HG03342 (cell line): Measurements from ENCODE around the gene DNAJC21.
"Not testable (repeated sequence)": the region's sequence is repeated elsewhere in the genome, so short reads cannot be mapped to it uniquely, and the experiment has no call there.

ENCODE experiments used
- ATAC-seq: cut with Tn5 transposase; IDR thresholded peaks from one replicate; pipeline ENCODE4 v1.9.1; 2021; ENCODE audit warnings: mild to moderate bottlenecking, moderate library complexity; ENCODE audit not compliant: unreplicated experiment

DNAJC21 gene

GRCh38 chr5:34923256-34923655 lies 6.1 kb upstream of the DNAJC21 start:
- not testable (repeated sequence) for ATAC-seq

DNA sequence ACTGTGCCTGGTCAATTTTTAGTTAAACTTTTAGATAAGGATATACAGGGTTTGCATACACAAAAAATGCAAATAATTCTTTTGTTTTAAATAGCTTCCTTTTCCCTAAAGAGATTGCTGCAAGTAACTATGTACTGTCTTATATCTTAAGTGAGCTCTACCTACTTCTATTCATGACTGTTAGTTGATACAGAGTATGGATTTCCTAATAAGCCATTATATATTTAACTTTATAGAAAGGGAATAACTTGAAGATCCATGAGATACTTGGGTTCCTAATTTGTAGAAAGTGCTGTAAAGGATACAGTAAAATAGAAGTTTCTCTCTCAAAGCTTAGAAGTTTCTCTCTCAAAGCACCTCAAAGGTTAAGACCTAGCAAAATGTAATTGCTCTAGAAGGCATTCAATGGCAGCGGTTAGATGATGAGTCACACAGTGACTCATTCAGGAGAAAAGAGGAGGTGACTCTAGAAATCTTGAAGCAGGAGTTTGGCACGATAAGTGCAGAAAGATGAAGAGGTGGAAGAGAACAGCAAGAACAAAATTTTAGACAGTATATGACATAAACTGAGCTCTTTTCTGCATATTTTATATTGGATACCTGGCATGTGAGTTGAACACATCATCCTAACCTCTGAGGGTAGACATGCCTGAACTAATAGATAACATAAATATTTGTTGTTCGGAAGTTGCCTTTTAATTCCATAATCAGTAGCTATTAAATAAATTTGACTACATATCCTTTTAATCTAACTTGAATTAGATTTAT lies 5.5 kb upstream of the DNAJC21 start:
- ATAC-seq = peak; percentile 68

DNA sequence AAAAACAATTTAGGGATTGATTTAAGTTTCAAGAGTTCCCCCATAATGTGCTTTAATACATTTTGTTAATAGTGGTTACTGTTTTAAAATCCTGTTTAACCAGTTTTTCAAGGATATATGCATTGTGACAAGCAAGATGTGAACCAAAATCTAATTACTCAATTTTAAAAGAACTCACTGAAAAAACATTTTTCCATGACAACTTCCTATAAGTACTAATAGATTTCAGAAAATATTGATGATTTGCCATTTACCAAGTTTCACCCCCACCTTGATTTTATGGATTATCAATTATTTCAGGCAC lies 4.9 kb upstream of the DNAJC21 start:
- ATAC-seq = no peak

DNA sequence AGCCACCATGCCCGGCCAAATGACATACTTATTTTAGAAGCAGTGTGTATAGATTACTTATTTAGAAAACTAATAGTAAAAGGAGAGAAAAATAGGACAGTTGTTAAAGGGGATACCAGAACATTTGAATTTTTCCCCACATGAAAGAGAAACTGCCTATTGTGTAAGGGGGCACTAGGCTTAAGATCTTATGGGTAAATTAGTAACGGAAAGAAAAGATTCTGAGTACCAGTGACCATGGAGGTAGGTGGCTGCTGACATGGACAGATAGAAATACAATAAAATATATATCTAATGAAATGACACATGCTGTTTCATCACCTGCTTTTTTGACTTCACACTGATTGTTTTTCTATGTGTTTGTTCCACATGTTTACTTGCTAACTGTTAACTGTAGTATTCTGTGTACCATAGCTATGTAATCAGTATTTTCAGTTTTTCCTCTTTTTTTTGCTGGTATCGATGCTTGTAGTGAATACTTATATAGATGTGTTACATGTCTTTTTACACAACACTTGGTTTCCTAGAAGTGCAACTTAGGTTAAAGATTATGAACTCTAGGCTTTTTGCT lies 3.0 kb upstream of the DNAJC21 start:
- ATAC-seq = no peak

DNA sequence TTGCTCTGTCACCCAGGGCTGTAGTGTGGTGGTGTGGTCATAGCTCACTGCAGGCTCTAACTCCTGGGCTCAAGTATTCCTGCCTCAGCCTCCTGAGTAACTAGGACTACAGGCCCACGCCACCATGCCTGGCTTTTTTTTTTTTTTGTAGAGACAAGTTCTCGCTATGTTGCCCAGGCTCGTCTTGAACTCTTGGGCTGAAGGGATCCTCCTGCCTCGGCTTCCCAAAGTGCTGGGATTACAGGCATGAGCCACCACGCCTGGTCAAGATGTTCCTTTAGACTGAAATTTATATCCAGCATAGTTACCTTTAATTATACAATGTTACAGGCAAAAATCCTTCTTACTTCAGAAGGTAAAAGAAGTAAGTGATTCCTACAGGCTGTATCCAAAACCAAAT lies 1.6 kb upstream of the DNAJC21 start:
- ATAC-seq = no peak

DNA sequence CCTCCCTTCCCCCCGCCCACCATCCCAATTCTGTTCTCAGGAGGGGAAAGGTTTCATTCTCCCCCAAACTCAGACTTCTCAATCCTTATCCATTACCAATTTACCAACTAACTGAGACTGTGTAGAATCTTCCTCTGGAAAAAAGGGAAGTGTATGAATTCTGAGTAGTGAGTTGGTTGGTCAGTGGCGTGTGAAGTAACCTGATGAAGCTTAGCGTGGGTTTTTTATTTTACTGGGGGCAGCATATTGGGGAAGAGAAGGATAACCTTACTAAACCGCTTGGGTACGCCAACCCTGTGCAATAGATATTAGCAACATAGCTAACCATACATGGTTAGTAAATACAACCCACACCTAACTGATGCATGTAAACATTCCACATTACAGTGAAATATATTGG lies 1.1 kb upstream of the DNAJC21 start:
- ATAC-seq = no peak

- ATAC-seq = peak; percentile 71
Observed at GRCh38 chr5:34929720-34930461, 532 bp downstream of the DNAJC21 start.

DNA sequence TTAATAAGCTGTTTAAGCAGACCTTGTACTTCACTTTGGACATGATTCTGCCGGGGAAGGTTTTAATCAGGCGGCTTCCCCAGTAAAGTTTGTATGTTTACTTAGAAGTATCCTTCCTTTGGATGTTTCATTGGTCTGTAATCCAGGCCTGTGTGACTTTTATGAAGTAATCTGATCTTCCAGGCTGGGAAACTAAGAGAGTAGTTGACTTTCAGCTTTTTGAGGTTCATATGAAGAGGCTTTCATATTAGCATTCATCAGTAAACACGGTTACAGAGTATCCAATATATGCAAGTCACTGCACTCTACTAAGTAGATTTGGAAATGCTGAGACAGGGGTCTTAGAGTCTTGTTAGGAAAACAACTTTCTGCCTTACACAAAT lies 1.1 kb downstream of the DNAJC21 start:
- no peak for ATAC-seq

- no peak for ATAC-seq
Observed at GRCh38 chr5:34930870-34931269, 1.5 kb downstream of the DNAJC21 start.

GRCh38 chr5:34932947-34933346 lies 3.6 kb downstream of the DNAJC21 start:
- ATAC-seq = no peak

- no peak for ATAC-seq
Observed at GRCh38 chr5:34941936-34942335, 12.6 kb downstream of the DNAJC21 start.

GRCh38 chr5:34944044-34944443 lies 14.7 kb downstream of the DNAJC21 start:
- no peak for ATAC-seq

DNA sequence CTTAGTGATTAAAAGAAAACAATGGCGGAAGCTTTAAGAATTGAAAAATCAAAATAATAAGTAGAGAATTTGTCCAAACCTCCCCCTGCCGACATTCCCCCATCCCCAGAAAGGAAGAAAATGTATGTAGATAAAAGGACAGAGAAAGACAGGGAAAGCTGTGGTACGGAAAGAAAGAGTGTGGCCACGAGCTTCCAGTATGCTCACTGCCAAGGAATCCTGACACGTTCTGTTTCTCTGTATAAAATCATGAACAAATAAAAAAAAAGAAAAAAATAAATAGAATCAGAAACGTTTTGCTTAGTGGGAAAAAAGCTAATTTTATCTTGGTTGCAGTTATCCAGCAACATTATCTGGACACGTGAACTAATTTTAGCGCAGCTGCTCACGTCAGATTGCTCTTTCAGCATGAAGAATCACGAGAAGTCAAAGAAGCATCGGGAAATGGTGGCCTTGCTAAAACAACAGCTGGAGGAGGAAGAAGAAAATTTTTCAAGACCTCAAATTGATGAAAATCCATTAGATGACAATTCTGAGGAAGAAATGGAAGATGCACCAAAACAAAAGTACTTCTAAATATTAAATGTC lies 15.2 kb downstream of the DNAJC21 start:
- ATAC-seq = no peak

- ATAC-seq = no peak
Observed at GRCh38 chr5:34957321-34957720, 28.0 kb downstream of the DNAJC21 start.

DNA sequence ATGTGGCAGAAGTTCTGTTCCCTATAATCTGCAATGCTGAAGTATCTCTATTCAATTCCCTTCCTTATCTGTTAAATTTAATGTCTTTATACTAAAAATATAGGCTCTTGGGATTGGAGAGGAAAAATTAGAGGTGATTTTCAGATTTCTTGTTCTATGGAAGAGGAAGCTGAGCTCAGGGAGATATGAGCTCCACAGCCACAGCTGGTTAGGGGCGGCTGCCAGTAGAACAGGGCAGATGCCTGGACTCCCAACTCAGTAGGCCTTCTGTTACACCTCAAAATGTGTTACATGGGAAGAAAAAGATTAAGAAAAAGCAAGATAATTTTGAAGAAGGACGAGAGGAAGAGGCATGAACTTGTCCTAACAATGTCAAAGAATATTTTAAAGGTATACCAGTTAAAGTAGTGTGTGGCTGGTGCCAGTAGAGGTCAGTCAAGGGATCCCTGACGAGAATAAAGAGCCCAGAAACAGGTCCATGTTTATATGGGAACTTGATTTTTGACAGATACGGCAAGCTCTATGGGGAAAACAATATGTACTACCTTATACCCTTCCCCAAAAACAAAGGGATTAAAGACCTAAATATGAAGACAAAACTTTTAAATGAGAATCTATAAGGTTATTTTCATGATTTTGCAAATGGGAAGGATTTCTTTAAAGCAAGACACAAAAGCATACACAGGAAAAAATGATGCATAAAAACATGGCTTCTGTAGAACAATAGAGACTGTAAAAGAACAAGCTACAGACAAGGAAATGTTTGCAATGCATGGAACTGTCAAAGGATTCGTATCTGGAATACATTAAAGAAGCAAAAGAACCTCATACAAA lies 28.7 kb downstream of the DNAJC21 start:
- peak; percentile 48 for ATAC-seq

DNA sequence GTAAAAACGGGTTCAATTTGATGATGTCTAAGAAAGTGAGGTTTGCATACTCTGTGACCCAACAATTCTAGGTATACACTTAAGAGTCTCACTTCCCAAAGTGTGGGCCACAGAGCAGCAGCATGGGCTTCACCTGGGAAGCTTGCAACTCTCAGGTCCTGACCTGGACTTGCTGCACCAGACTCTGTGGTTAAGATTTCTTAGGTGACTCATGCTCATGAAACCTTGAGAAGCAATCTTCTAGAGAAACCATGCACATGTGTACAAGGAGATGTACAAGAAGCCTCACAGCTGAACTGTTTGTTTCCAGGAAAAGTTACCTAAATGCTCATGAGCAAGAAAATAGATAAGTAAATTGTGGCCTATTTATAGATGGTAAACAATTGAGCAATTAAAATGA lies 30.0 kb downstream of the DNAJC21 start:
- ATAC-seq = peak; percentile 95

DNA sequence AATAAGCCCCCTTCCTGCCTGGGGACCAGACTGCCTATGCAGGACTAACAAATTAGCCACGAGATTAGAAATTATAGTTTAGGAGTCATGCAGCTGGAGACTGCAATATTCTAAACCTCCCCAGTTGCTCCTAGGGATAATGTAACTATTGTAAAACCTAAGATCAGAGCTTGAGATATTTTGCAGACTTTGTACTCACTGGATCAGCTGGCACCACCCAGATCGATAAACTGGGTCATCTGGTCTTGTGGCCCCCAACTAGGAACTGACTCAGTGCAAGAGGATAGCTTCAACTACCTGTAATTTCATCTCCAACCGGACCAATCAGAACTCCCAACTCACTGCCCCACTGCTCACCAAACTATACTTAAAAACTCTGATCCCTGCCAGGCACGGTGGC lies 38.2 kb downstream of the DNAJC21 start:
- ATAC-seq = no peak

DNA sequence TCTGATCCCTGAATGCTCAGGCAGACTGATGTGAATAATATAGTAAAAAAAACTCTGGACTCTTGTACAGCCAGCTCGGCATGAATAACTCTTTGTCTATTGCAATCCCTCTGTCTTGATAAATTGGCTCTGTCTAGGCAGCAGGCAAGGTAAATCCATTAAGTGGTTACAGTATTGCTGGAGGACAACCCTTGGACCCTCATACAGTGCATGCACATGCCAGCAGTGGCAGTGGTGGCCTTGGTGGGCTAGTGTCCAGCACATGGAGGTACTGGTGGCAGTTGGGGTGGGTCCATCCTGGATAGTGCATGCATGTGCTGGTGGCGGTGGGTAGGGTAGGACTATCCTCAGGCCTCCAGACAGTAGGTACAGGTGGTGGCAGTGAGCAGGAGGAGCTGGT lies 38.9 kb downstream of the DNAJC21 start:
- ATAC-seq = no peak

DNA sequence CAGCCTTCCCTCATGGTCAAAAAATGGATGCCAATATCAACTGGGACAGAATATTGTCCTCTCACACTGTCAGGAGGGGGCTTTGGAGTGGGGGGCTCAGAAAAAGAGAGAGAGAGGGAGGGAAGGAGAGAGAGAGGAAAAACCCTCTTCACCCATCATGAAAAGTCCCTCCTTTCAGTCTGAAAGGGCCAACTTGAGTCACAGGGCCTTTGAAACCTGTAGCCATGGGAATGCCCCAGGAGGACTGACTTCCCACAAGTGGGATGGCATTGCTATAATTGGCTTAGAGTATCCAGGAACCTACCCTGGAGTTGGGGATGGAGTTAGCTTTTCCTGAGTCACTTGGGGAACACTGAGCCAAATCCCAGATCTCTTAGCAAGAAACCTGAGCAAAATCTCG lies 41.2 kb downstream of the DNAJC21 start:
- ATAC-seq = no peak

DNA sequence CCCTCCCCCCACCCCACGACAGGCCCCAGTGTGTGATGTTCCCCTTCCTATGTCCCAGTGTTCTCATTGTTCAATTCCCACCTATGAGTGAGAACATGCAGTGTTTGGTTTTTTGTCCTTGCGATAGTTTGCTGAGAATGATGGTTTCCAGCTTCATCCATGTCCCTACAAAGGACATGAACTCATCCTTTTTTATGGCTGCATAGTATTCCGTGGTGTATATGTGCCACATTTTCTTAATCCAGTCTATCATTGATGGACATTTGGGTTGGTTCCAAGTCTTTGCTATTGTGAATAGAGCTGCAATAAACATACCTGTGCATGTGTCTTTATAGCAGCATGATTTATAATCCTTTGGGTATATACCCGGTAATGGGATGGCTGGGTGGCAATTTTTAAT lies 42.3 kb downstream of the DNAJC21 start:
- not testable (repeated sequence) for ATAC-seq

GRCh38 chr5:34976347-34976746 lies 47.0 kb downstream of the DNAJC21 start:
- ATAC-seq = no peak
